GOT3 (cell line): Measurements from ENCODE around the gene CASTOR1.

Experiments used
- DNase-seq: peaks from one replicate; lab custom pipeline; 2025; ENCODE audit warnings: mixed read lengths; lab: John Stamatoyannopoulos, UW

Gene CASTOR1

GRCh38 chr22:30263883-30264282, 25.4 kb downstream of the CASTOR1 start:
- DNase-seq: no peak

GRCh38 chr22:30262917-30263741, 26.2 kb downstream of the CASTOR1 start:
- DNase-seq: no peak

GRCh38 chr22:30262112-30262511, 27.2 kb downstream of the CASTOR1 start:
- DNase-seq: no peak

- DNase-seq: no peak
Observed at GRCh38 chr22:30261134-30261533, 28.2 kb downstream of the CASTOR1 start.

- no peak for DNase-seq
Observed at GRCh38 chr22:30260682-30261081, 28.6 kb downstream of the CASTOR1 start.

GRCh38 chr22:30260276-30260675, 29.0 kb downstream of the CASTOR1 start:
- DNase-seq: no peak

GRCh38 chr22:30254314-30254713, 35.0 kb downstream of the CASTOR1 start:
- no peak for DNase-seq

GRCh38 chr22:30253205-30253852, 36.0 kb downstream of the CASTOR1 start:
- no peak for DNase-seq

- no peak for DNase-seq
Observed at GRCh38 chr22:30252411-30253204, 36.7 kb downstream of the CASTOR1 start.

- DNase-seq: no peak
Observed at GRCh38 chr22:30251711-30252110, 37.6 kb downstream of the CASTOR1 start.

- DNase-seq: no peak
Observed at GRCh38 chr22:30250661-30251267, 38.5 kb downstream of the CASTOR1 start.

- DNase-seq: no peak
Observed at GRCh38 chr22:30250039-30250565, 39.2 kb downstream of the CASTOR1 start.

- DNase-seq: no peak
Observed at GRCh38 chr22:30249049-30250038, 40.0 kb downstream of the CASTOR1 start.

- DNase-seq: no peak
Observed at GRCh38 chr22:30248484-30248883, 40.8 kb downstream of the CASTOR1 start.

- no peak for DNase-seq
Observed at GRCh38 chr22:30247974-30248373, 41.3 kb downstream of the CASTOR1 start.

- DNase-seq: no peak
Observed at GRCh38 chr22:30247561-30247960, 41.7 kb downstream of the CASTOR1 start.

GRCh38 chr22:30246814-30247376, 42.4 kb downstream of the CASTOR1 start:
- no peak for DNase-seq

- DNase-seq: no peak
Observed at GRCh38 chr22:30245985-30246813, 43.1 kb downstream of the CASTOR1 start, which contains the start of gene LIF. LIF (minus strand) TSS chr22:30246759; CDS start chr22:30246695, 64 bp downstream.
